ENCODE measurements around the gene OMP. TPM values are rescaled to one million over a fixed set of nuclear protein-coding genes. Genes with fewer than 3 reads are reported as not detected.

Gene OMP
- total and polyA plus RNA-seq, 2 of the 13 experiments (the other 11 are each of a cell fraction or from before 2014, with no cell fraction given), result not detected

GRCh38 chr11:77100166-77101042, 2.2 kb upstream of the OMP start:
- in situ Hi-C loops (cut with HindIII; ENCODE audit: extremely low pct_ligation_motif_present, low pct_unique_long_range_greater_than_20kb), result no loop called here
- no peak for FAIRE-seq
- TF ChIP-seq ZNF431 (CRISPR knock-in tag; IDR thresholded peaks at IDR 0.05; ENCODE audit: borderline replicate concordance, low read depth) (no peak), ZSCAN29 (CRISPR knock-in tag; conservative IDR thresholded peaks at IDR 0.05) (no peak), ZNF550 (CRISPR knock-in tag; IDR thresholded peaks at IDR 0.05; ENCODE audit: borderline replicate concordance) (no peak), ZNF317 (CRISPR knock-in tag; IDR thresholded peaks at IDR 0.05) (no peak), CTCF (CRISPR knock-in tag; IDR thresholded peaks at IDR 0.05) (no peak), ZNF260 (CRISPR knock-in tag; IDR thresholded peaks at IDR 0.05; ENCODE audit: borderline replicate concordance, low read depth) (no peak), AHR (CRISPR knock-in tag; IDR thresholded peaks at IDR 0.05) (no peak), HES4 (CRISPR knock-in tag; IDR thresholded peaks at IDR 0.05; ENCODE audit: borderline replicate concordance) (no peak), PITX1 (CRISPR knock-in tag; IDR thresholded peaks at IDR 0.05) (no peak), NFKB2 (CRISPR knock-in tag; IDR thresholded peaks at IDR 0.05; ENCODE audit: borderline replicate concordance) (no peak)
- TF ChIP-seq, protein P1, sequence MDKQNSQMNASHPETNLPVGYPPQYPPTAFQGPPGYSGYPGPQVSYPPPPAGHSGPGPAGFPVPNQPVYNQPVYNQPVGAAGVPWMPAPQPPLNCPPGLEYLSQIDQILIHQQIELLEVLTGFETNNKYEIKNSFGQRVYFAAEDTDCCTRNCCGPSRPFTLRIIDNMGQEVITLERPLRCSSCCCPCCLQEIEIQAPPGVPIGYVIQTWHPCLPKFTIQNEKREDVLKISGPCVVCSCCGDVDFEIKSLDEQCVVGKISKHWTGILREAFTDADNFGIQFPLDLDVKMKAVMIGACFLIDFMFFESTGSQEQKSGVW (CRISPR knock-in tag; IDR thresholded peaks at IDR 0.05; ENCODE audit: borderline replicate concordance), result no peak
- Histone ChIP-seq H3K36me3 (replicated peaks in 1 of 2; ENCODE audit: control insufficient read depth in 1 of 2, insufficient read depth in 2 of 2, low read length in 2 of 2) (no peaks in the 10 kb centered on the region), H3K9me3 (ENCODE audit: low read length) (no peaks in the 10 kb centered on the region), H3K4me1 (ENCODE audit: insufficient read depth, low read length) (peaks cover 22% of the 10 kb centered on the region), H3K4me2 (ENCODE audit: low read depth, low read length) (no peak overlapping the region), H2AFZ (ENCODE audit: low read length) (no peak overlapping the region), H3K9ac (ENCODE audit: insufficient read depth, low read depth, low read length) (no peak overlapping the region), H3K79me2 (ENCODE audit: insufficient read depth, low read length) (no peaks in the 10 kb centered on the region), H4K20me1 (ENCODE audit: insufficient read depth, low read length) (no peaks in the 10 kb centered on the region), H3K27me3 (ENCODE audit: control insufficient read depth in 1 of 2, insufficient read depth in 2 of 2, low read length in 2 of 2) (peaks cover 0 to 4% of the 10 kb centered on the region in 2 experiments; a peak in 1 of 5 replicates), H3K27ac (ENCODE audit: extremely low read length, insufficient read depth, low read length) (no peak overlapping the region), H3K4me3 (replicated peaks in 1 of 3; ENCODE audit: insufficient read depth in 1 of 3, low read depth in 2 of 3, low read length in 3 of 3) (no peak overlapping the region)
- POLR2A ChIA-PET, result no interaction called here
- ATAC-seq, result no peak
- BruUV-seq (replicated peaks), result no TSS peak
- CTCF ChIA-PET (ENCODE audit: low intra/inter-chr PET ratio, low total read pairs), result interaction anchor here (1.8 to 2.7 kb wide), 2 partner anchors 53 to 181 kb away, joined by 6 to 18 read pairs; no protein-coding TSS in a partner anchor
- no peak for DNase-seq (ENCODE audit: low spot score)
- WGBS (ENCODE audit: low lambda C conversion rate), result 80% methylated on average over 14 of the region's 14 CpGs
- intact Hi-C loops (cut with micrococcal nuclease; ENCODE audit: unreplicated experiment), result loop anchor here (2.0 kb wide), 1 partner anchor 54 kb away; no protein-coding TSS in a partner anchor

All from HepG2 (cell line).